ENCODE measurements around the gene C16orf89.

C16orf89 gene

GRCh38 chr16:5002699-5003143, 63.0 kb downstream of the C16orf89 start:
- no peak for DNase-seq

DNA sequence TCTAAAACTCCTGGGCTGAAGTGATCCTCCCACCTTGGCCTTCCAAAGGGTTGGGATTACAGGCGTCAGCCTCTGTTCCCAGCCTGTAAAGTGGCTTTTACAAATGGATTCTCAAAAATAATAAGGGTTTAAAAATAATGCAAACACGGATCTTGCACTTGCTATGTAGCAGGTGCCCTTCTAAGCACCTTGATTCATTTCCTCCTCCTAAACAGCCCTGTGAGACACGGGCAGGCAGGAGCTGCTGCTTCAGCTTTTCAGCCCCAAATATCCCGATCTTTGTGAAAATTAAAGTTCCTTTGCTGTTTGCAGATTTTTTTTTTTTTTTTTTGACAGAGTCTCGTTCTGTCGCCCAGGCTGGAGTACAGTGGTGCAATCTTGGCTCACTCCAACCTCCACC, 63.8 kb downstream of the C16orf89 start:
- no peak for DNase-seq

GRCh38 chr16:5001571-5001970, 64.2 kb downstream of the C16orf89 start:
- no peak for DNase-seq

DNA sequence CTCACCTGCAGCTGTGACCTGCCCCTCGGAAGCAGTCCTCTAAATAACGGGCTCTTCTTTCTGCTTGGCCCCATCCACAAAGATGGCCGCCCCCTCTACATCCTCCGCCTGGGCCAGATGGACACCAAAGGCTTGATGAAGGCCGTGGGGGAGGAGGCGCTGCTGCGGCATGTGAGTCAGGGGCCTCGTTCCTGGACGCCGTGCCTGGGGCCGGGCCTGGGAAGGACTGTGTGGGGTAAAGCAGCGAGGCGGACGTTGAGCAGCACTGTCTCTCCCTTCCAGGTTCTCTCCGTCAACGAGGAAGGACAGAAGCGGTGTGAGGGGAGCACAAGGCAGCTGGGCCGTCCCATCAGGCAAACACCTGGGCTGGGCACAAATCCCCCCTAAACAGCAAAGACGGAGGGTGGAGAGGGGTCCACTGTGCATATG, 65.2 kb downstream of the C16orf89 start:
- no peak for DNase-seq

DNA sequence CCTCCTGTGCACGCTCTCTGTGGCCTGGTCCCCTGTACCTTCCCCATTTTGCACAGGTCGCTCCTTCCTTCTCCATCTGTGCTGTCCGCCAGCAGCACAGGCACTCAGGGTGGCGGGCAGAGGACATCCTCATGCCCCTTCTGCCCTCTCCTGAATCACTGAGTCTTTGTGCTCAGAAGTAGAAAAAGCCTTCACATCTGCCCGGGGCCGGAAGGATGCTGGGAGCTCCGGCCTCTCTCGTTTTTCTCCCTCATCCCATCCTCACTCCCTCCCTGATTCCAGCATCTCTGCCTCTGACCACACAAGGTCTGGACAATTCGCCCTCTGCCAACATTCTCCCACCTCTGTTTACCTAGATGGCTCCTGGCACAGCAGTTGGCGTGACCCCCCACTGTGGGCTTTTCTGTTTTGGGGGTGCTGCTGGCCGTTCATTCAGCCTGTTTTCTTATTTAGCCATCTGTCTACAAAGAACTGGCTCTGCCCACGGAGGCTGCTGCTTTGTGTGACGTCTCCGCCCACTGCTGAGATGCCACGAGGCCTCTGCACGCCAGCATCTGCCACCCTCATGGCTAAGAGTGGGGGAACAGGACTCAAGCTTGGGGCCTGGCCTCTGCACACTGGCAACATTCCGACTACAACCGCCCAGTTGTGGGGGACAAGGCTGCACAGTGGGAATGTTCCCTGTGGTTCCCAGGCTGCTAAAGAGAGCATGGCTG, 70.9 kb downstream of the C16orf89 start:
- DNase-seq: no peak

Measured in central memory CD4-positive, alpha-beta T cell (primary cell).